HEK293 (cell line): ENCODE results near the gene PGAP6.
A peak's percentile ranks its signal among the peaks of the same experiment; 100 is the strongest.
"Not testable (repeated sequence)": the region's sequence is repeated elsewhere in the genome, so short reads cannot be mapped to it uniquely, and the experiment has no call there.

ENCODE experiments used
- CTCF ChIA-PET: fragments of 350-600 bp; formaldehyde crosslinking; extraction: SDS; loops from one replicate; lab custom pipeline; 2021; ENCODE audit warnings: antibody characterized with exemption; lab: Yijun Ruan, JAX
- POLR2A ChIA-PET: fragments of 300-600 bp; formaldehyde crosslinking; extraction: SDS; loops from one replicate; lab custom pipeline; 2020; ENCODE audit warnings: antibody characterized with exemption, inconsistent platforms; lab: Yijun Ruan, JAX
- H3K27ac ChIP-seq: fragments of 200-500 bp; sonication (Bioruptor generic); 2 replicates; pipeline ENCODE4 v1.5.1; 2014; ENCODE audit warnings: low read depth, low read length, control low read depth, inconsistent platforms; ENCODE audit errors: extremely low read depth
- H3K36me3 ChIP-seq, 2 experiments: fragments of 200-500 bp in 1 of 2; sonication (Bioruptor generic) in 1 of 2; 1 replicate in 1 of 2; 2 replicates in 1 of 2; pipeline ENCODE4 v1.5.1; 2014 to 2017; ENCODE audit warnings: inconsistent platforms in 2 of 2, low read length in 2 of 2; ENCODE audit not compliant: control insufficient read depth in 2 of 2, insufficient read depth in 1 of 2
- H3K4me1 ChIP-seq: fragments of 200-500 bp; sonication (Bioruptor generic); 2 replicates; pipeline ENCODE4 v1.5.1; 2014; ENCODE audit warnings: mild to moderate bottlenecking, low read length, inconsistent platforms; ENCODE audit not compliant: control insufficient read depth, insufficient read depth
- H3K4me3 ChIP-seq: 2 replicates; pipeline ENCODE4 v1.5.1; 2011; ENCODE audit warnings: low read depth, mild to moderate bottlenecking, control low read depth, low read length, moderate library complexity
- H3K9me3 ChIP-seq: fragments of 200-500 bp; sonication (Bioruptor generic); 2 replicates; pipeline ENCODE4 v1.5.1; 2014; ENCODE audit warnings: low read depth, low read length, inconsistent platforms; ENCODE audit not compliant: control insufficient read depth, insufficient read depth
- BCL11A ChIP-seq: fragments of 450-650 bp; formaldehyde crosslinking; IDR thresholded peaks from 2 replicates; pipeline ENCODE4 v1.5.1; 2016; ENCODE audit warnings: low read depth, missing biosample characterization, missing genetic modification characterization
- HOXA7 ChIP-seq: sonication (generic); formaldehyde crosslinking; IDR thresholded peaks from 2 replicates; pipeline ENCODE4 v1.8.1; 2022; ENCODE audit warnings: missing genetic modification reagents, borderline replicate concordance
- SCRT2 ChIP-seq: fragments of 450-650 bp; formaldehyde crosslinking; IDR thresholded peaks from 2 replicates; pipeline ENCODE4 v1.5.1; 2016; ENCODE audit warnings: missing biosample characterization, missing genetic modification characterization
- SETDB1 ChIP-seq: IDR thresholded peaks from one replicate; pipeline ENCODE4 v1.6.1; 2017; ENCODE audit warnings: mild to moderate bottlenecking, low read length, moderate library complexity, mixed read lengths; ENCODE audit not compliant: insufficient read length
- ZBTB17 ChIP-seq: fragments of 450-650 bp; formaldehyde crosslinking; IDR thresholded peaks from 2 replicates; pipeline ENCODE4 v1.5.1; 2016; ENCODE audit warnings: missing biosample characterization, missing genetic modification characterization
- ZIC2 ChIP-seq: fragments of 450-650 bp; formaldehyde crosslinking; IDR thresholded peaks from 2 replicates; pipeline ENCODE4 v1.5.1; 2016; ENCODE audit warnings: missing biosample characterization, missing genetic modification characterization
- ZNF121 ChIP-seq: fragments of 450-650 bp; formaldehyde crosslinking; IDR thresholded peaks from 2 replicates; pipeline ENCODE4 v1.5.1; 2016; ENCODE audit warnings: missing biosample characterization, missing genetic modification characterization
- ZNF157 ChIP-seq: fragments of 450-650 bp; formaldehyde crosslinking; IDR thresholded peaks from 2 replicates; pipeline ENCODE4 v1.5.1; 2016; ENCODE audit warnings: missing biosample characterization, missing genetic modification characterization
- ZNF16 ChIP-seq: fragments of 450-650 bp; formaldehyde crosslinking; IDR thresholded peaks from 2 replicates; pipeline ENCODE4 v1.5.1; 2016; ENCODE audit warnings: low read depth, missing biosample characterization, missing genetic modification characterization
- ZNF18 ChIP-seq: fragments of 450-650 bp; formaldehyde crosslinking; IDR thresholded peaks from 2 replicates; pipeline ENCODE4 v1.5.1; 2016; ENCODE audit warnings: missing biosample characterization, missing genetic modification characterization
- ZNF2 ChIP-seq: fragments of 450-650 bp; formaldehyde crosslinking; IDR thresholded peaks from 2 replicates; pipeline ENCODE4 v1.5.1; 2016; ENCODE audit warnings: missing biosample characterization, missing genetic modification characterization
- ZNF214 ChIP-seq: fragments of 450-650 bp; formaldehyde crosslinking; IDR thresholded peaks from 2 replicates; pipeline ENCODE4 v1.5.1; 2017; ENCODE audit warnings: missing biosample characterization, mild to moderate bottlenecking, missing genetic modification characterization, borderline replicate concordance
- ZNF223 ChIP-seq: fragments of 450-650 bp; formaldehyde crosslinking; IDR thresholded peaks from 2 replicates; pipeline ENCODE4 v1.5.1; 2016; ENCODE audit warnings: missing biosample characterization, missing genetic modification characterization
- ZNF302 ChIP-seq: fragments of 450-650 bp; formaldehyde crosslinking; IDR thresholded peaks from 2 replicates; pipeline ENCODE4 v1.5.1; 2016; ENCODE audit warnings: missing biosample characterization, missing genetic modification characterization, low read depth
- ZNF518A ChIP-seq: fragments of 450-650 bp; formaldehyde crosslinking; conservative IDR thresholded peaks from 2 replicates; pipeline ENCODE4 v1.5.1; 2016; ENCODE audit warnings: low read depth, missing biosample characterization, missing genetic modification characterization
- ZNF610 ChIP-seq: fragments of 450-650 bp; formaldehyde crosslinking; IDR thresholded peaks from 2 replicates; pipeline ENCODE4 v1.5.1; 2016; ENCODE audit warnings: missing biosample characterization, missing genetic modification characterization, borderline replicate concordance
- ZNF623 ChIP-seq: fragments of 450-650 bp; formaldehyde crosslinking; IDR thresholded peaks from 2 replicates; pipeline ENCODE4 v1.5.1; 2016; ENCODE audit warnings: missing biosample characterization, missing genetic modification characterization
- ZNF791 ChIP-seq: fragments of 450-650 bp; formaldehyde crosslinking; IDR thresholded peaks from 2 replicates; pipeline ENCODE4 v1.5.1; 2016; ENCODE audit warnings: missing biosample characterization, missing genetic modification characterization

Gene PGAP6

GRCh38 chr16:350203-350602, 31.6 kb downstream of the PGAP6 start:
- POLR2A ChIA-PET = interaction anchor here (0.8 to 2.0 kb wide), 2 partner anchors 8 to 297 kb away, joined by 3 to 7 read pairs; partner anchors contain the start of gene POLR3K
- H3K36me3 ChIP-seq = peaks cover 4 to 37% of the 10 kb centered on the region in 2 experiments; a peak in 2 of 3 replicates

GRCh38 chr16:349211-349610, 32.6 kb downstream of the PGAP6 start:
- no peaks in the 10 kb centered on the region for H3K9me3 ChIP-seq
- H3K27ac ChIP-seq = no peak overlapping the region
- CTCF ChIA-PET = interaction anchor here (0.7 to 2.8 kb wide), 3 partner anchors 9 to 25 kb away, joined by 3 to 14 read pairs (median 6); no protein-coding TSS in a partner anchor
- no peak overlapping the region for H3K4me3 ChIP-seq
- H3K36me3 ChIP-seq = peaks cover 10 to 46% of the 10 kb centered on the region in 2 experiments; a peak in 2 of 3 replicates
- TF ChIP-seq ZNF610 (tag by site-specific recombination) (no peak), ZIC2 (tag by site-specific recombination) (peak; percentile 94)
- TF ChIP-seq, all 188 proteins: peak for 1
- POLR2A ChIA-PET = no interaction called here
- H3K4me1 ChIP-seq = peaks cover 2% of the 10 kb centered on the region; the same call in 1 of the 2 replicates

More at GRCh38 chr16:350203-350602, 31.6 kb downstream of the PGAP6 start:
- H3K9me3 ChIP-seq = no peaks in the 10 kb centered on the region
- H3K27ac ChIP-seq = no peak overlapping the region
- no peak overlapping the region for H3K4me3 ChIP-seq
- TF ChIP-seq BCL11A (no peak), ZNF2 (tag by site-specific recombination) (no peak), SCRT2 (tag by site-specific recombination) (0 out of 2 replicates have a peak, but pooled peaks have one; percentile 14), ZIC2 (tag by site-specific recombination) (no peak), ZNF18 (tag by site-specific recombination) (peak; percentile 63; the same call in 1 of the 2 replicates)
- H3K4me1 ChIP-seq = peaks cover 2% of the 10 kb centered on the region; the same call in 1 of the 2 replicates
- CTCF ChIA-PET = interaction anchor here (0.8 to 2.8 kb wide), 6 partner anchors 10 to 243 kb away, joined by 3 to 14 read pairs (median 4); no protein-coding TSS in a partner anchor

- H3K27ac ChIP-seq, H3K9me3 ChIP-seq, H3K4me3 ChIP-seq, POLR2A ChIA-PET, H3K4me1 ChIP-seq: not testable (repeated sequence)
- TF ChIP-seq ZNF121 (tag by site-specific recombination) = peak; percentile 94
- H3K36me3 ChIP-seq = peaks cover 16 to 46% of the 10 kb centered on the region in 2 experiments; a peak in 2 of 3 replicates
- CTCF ChIA-PET = interaction anchor here (0.7 to 2.8 kb wide), 3 partner anchors 10 to 25 kb away, joined by 3 to 14 read pairs (median 3); no protein-coding TSS in a partner anchor
Measured at GRCh38 chr16:348495-348894, 33.3 kb downstream of the PGAP6 start.

- Histone ChIP-seq H3K4me1 (peaks cover 2% of the 10 kb centered on the region; the same call in 1 of the 2 replicates), H3K4me3 (no peak overlapping the region), H3K9me3 (no peaks in the 10 kb centered on the region), H3K36me3 (peaks cover 16 to 53% of the 10 kb centered on the region in 2 experiments; a peak in 2 of 3 replicates), H3K27ac (no peak overlapping the region)
- TF ChIP-seq ZNF302 (tag by site-specific recombination) = no peak
- no peak for TF ChIP-seq SETDB1
- TF ChIP-seq ZNF518A (tag by site-specific recombination) = no peak
- TF ChIP-seq ZNF157 (tag by site-specific recombination) = no peak
- TF ChIP-seq ZBTB17 (tag by site-specific recombination) = no peak
- TF ChIP-seq ZNF214 (tag by site-specific recombination) = no peak
- no peak for TF ChIP-seq ZNF791 (tag by site-specific recombination)
- TF ChIP-seq ZNF16 (tag by site-specific recombination) = no peak
- no peak for TF ChIP-seq ZNF223 (tag by site-specific recombination)
- no peak for TF ChIP-seq ZNF623
- TF ChIP-seq HOXA7 (CRISPR knock-in tag) = no peak
- CTCF ChIA-PET = interaction anchor here (1.3 kb wide), 1 partner anchor 8 kb away, joined by 3 read pairs; no protein-coding TSS in a partner anchor
- POLR2A ChIA-PET = no interaction called here
Measured at GRCh38 chr16:347203-347602, 34.6 kb downstream of the PGAP6 start.
